Lower leg skin (tissue), 4 donors: ENCODE results near the gene EPHA4. TPM values are rescaled to one million over a fixed set of nuclear protein-coding genes. Genes with fewer than 3 reads are reported as not detected.
"Not testable (repeated sequence)": the region's sequence is repeated elsewhere in the genome, so short reads cannot be mapped to it uniquely, and the experiment has no call there.

Experiments
- DNase-seq, 2 donors: peaks; one replicate each; pipeline ENCODE4 v3.0.0-alpha.2; 2019; ENCODE audit warnings: low spot score in 2 of 2
- H3K4me3 ChIP-seq: fragments of 200-600 bp; sonication (generic); 2 replicates; pipeline ENCODE4 v1.5.1; 2017; ENCODE audit warnings: mild to moderate bottlenecking, low read depth; ENCODE audit not compliant: poor library complexity, severe bottlenecking
- POLR2A ChIP-seq, 2 donors: fragments of 450-650 bp; IDR thresholded peaks; one replicate each; pipeline ENCODE4 v1.6.1; 2016 to 2017; ENCODE audit warnings: antibody characterized with exemption in 2 of 2, mild to moderate bottlenecking in 1 of 2, moderate library complexity in 1 of 2
- WGBS, 2 donors: methylation state at CpG; one replicate each; pipeline ENCODE4 v1.1.5; 2018; 5-methylcytosine and 5-hydroxymethylcytosine counted together
- intact Hi-C: fragments of 100-400 bp; cut with DNase I; formaldehyde crosslinking; loops from one replicate; pipeline ENCODE4 v1.15.0; 2023; ENCODE audit warnings: low total_unique reads
- total RNA-seq, 4 donors: library from RNA; depleted of rRNA; stranded (reverse); fragments of >200 nt; gene quantifications; one replicate each; pipeline ENCODE4 v1.1.0, GENCODE V29; 2016
- TF ChIP-seq, protein P1 (sequence below), 3 donors: fragments of 450-650 bp; IDR thresholded peaks; one replicate each; pipeline ENCODE4 v1.5.1; 2016; ENCODE audit warnings: antibody characterized with exemption in 3 of 3, mild to moderate bottlenecking in 3 of 3, moderate library complexity in 2 of 3

The EPHA4 gene
- total RNA-seq, 4 donors from 2014 or later: 35.2 to 63.1 (median 53.7) TPM

DNA sequence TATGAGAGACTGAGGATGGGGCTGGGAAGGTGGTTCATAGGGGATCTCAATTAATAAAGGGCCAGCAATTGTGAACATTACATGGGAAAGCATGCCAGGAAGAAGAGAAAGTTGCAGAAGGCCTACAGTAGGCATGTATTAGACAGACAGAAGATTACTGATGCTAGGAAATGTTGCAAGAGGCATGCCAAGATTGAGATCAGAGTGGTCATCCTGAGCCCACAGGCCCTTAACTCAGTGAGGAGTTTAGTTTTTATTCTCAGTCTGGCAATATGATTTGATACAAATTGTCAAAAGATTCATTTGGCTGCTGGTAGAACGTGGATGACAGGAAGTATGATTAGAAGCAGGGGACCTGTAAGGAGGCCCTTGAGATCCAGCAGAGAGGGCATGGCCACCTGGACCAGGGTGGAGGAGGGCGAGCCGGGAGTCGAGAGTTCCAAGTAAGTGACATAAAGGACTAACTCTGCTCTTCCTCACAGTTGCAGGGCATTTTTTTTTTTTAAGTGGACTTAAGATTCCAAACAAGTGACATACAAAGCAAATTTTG lies 54.9 kb downstream of the EPHA4 start:
- no peak for DNase-seq
- TF ChIP-seq, protein P1, sequence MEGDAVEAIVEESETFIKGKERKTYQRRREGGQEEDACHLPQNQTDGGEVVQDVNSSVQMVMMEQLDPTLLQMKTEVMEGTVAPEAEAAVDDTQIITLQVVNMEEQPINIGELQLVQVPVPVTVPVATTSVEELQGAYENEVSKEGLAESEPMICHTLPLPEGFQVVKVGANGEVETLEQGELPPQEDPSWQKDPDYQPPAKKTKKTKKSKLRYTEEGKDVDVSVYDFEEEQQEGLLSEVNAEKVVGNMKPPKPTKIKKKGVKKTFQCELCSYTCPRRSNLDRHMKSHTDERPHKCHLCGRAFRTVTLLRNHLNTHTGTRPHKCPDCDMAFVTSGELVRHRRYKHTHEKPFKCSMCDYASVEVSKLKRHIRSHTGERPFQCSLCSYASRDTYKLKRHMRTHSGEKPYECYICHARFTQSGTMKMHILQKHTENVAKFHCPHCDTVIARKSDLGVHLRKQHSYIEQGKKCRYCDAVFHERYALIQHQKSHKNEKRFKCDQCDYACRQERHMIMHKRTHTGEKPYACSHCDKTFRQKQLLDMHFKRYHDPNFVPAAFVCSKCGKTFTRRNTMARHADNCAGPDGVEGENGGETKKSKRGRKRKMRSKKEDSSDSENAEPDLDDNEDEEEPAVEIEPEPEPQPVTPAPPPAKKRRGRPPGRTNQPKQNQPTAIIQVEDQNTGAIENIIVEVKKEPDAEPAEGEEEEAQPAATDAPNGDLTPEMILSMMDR (IDR thresholded peaks at IDR 0.05): no peak
- no peak for TF ChIP-seq POLR2A (IDR thresholded peaks at IDR 0.05)
- H3K4me3 ChIP-seq: no peak overlapping the region
- 50 to 66% methylated on average over 4 of the region's 4 CpGs for whole genome bisulfite sequencing, 2 donors
- intact Hi-C loops: no loop called here

DNA sequence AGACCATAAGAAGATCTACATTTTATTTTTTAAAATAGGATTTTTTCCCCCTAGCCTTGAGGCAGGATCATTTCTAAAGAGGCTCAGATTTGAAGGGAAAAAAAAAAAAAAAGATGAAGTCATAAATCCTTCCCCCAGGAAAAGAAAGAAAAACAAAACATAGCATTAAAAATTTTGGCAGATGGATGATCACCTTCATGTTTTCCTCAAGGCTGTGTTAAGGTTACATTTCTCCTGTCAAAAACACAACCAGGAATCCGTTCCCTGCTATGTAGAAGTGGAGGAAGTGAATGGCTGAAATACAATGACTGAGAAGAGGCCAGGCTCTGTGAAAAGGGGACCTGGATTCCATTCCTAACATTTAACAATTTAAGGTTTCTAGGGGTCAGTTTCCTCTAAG lies 56.2 kb downstream of the EPHA4 start:
- no peak for DNase-seq
- intact Hi-C loops: no loop called here
- TF ChIP-seq, protein P1 (IDR thresholded peaks at IDR 0.05): no peak
- TF ChIP-seq POLR2A (IDR thresholded peaks at IDR 0.05): no peak
- no peak overlapping the region for H3K4me3 ChIP-seq
- WGBS, 2 donors: 68 to 84% methylated on average over 1 of the region's 1 CpG

- intact Hi-C loops: no loop called here
- no peak overlapping the region for H3K4me3 ChIP-seq
- 46 to 54% methylated on average over 5 of the region's 5 CpGs for WGBS, 2 donors
- DNase-seq: no peak
- TF ChIP-seq, protein P1 (IDR thresholded peaks at IDR 0.05): no peak
- TF ChIP-seq POLR2A (IDR thresholded peaks at IDR 0.05): no peak
These were observed 57.6 kb downstream of the EPHA4 start for GRCh38 chr2:221514305-221515040.

DNA sequence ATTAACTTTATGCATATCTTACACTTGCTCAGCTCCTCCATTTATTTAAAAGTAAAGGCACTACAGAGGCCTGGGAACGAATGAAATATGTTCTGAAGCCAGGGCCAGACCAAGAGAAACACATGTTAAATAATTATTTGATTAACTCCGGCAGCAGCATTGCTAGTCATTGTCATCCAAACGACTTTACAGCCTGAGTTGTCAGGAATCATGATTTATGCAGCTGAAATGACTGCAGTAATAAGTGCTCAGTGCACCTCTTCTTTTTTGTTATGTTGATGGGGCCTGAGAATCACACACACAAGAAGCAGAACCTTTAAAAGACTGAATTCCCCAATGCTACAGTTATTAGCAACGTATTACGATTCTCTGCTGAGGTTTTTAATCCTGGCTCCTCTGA lies 58.9 kb downstream of the EPHA4 start:
- 68 to 69% methylated on average over 5 of the region's 5 CpGs for WGBS, 2 donors
- DNase-seq: no peak
- H3K4me3 ChIP-seq: no peak overlapping the region
- intact Hi-C loops: no loop called here
- TF ChIP-seq POLR2A (IDR thresholded peaks at IDR 0.05): no peak
- TF ChIP-seq, protein P1 (IDR thresholded peaks at IDR 0.05): no peak

GRCh38 chr2:221511325-221511724 lies 60.8 kb downstream of the EPHA4 start:
- WGBS, 2 donors: 79 to 91% methylated on average over 5 of the region's 5 CpGs
- DNase-seq, intact Hi-C loops, H3K4me3 ChIP-seq: not testable (repeated sequence)

DNA sequence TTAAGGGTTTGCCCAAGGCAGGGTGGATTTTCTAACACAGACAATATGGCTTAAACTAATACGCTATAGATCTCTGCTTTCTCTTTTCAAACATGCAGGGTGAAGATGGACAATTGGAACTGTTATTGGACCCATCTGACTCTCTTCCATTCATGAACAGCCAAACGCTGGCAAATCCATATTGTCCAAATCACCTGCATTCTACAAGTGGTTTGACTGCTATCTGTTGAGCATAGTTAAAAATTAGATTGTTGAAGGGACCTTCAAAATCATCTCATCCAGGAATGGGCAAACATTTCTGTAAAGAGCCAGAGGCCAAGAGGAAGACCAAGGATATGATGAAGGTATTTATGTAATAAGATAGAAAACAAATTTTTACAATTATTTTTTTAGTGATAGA lies 65.6 kb downstream of the EPHA4 start:
- intact Hi-C loops: no loop called here
- 94 to 100% methylated on average over 2 of the region's 2 CpGs for WGBS, 2 donors
- TF ChIP-seq, protein P1 (IDR thresholded peaks at IDR 0.05): no peak
- no peak for TF ChIP-seq POLR2A (IDR thresholded peaks at IDR 0.05)

More for the DNA sequence above, 65.6 kb downstream of the EPHA4 start:
- no peak for DNase-seq
- H3K4me3 ChIP-seq: no peak overlapping the region
